GM12878 (cell line): ENCODE data around the gene YAE1. TPM values are rescaled to one million over a fixed set of nuclear protein-coding genes. Genes with fewer than 3 reads are reported as not detected.

Source experiments
- ATAC-seq: fragments of 200-7000 bp; cut with Tn5 transposase; 3 replicates; pipeline ENCODE4 v1.9.1; 2020; ENCODE audit warnings: mild to moderate bottlenecking, moderate library complexity
- BruUV-seq: library from RNA; stranded (reverse); fragments of 400-500 nt; replicated peaks from 2 replicates; lab custom pipeline; 2021; lab: Mats Ljungman, UMichigan
- CTCF ChIA-PET: fragments of 300-600 bp; sonication (Branson Sonifier 250); formaldehyde crosslinking; extraction: SDS; loops from one replicate; lab custom pipeline; 2021; ENCODE audit warnings: inconsistent platforms; lab: Yijun Ruan, JAX
- POLR2A ChIA-PET: fragments of 350-600 bp; formaldehyde crosslinking; extraction: SDS; loops from one replicate; lab custom pipeline; 2021; ENCODE audit warnings: inconsistent platforms; lab: Charles Lee
- RAD21 ChIA-PET: fragments of 300-600 bp; sonication (Branson Sonifier 250); formaldehyde crosslinking; loops from one replicate; lab custom pipeline; 2023; ENCODE audit warnings: antibody characterized with exemption; ENCODE audit not compliant: unreplicated experiment; lab: Charles Lee
- SMC1A ChIA-PET: fragments of 300-600 bp; sonication (Branson Sonifier 250); formaldehyde crosslinking; loops from one replicate; lab custom pipeline; 2023; ENCODE audit not compliant: unreplicated experiment, uncharacterized antibody; lab: Charles Lee
- DNase-seq: peaks from one replicate; pipeline ENCODE4 v3.0.0-alpha.2; 2011; ENCODE audit warnings: low read depth, low spot score
- FAIRE-seq: peaks from 3 replicates; lab custom pipeline; 2011; peaks lifted over from hg19 to GRCh38; lab: Jason Lieb, UNC
- H2AFZ ChIP-seq: 2 replicates; pipeline ENCODE4 v1.6.0; 2011; ENCODE audit warnings: low read depth, low read length, control low read depth; ENCODE audit not compliant: control insufficient read depth
- H3K27ac ChIP-seq: 2 replicates; pipeline ENCODE4 v1.5.1; 2011; ENCODE audit warnings: control low read depth; ENCODE audit not compliant: control insufficient read depth, insufficient read depth
- H3K27me3 ChIP-seq, 2 experiments: replicated peaks in 1 of 2; 2 replicates each; pipeline versions ENCODE4 v1.6.0 to v1.6.1; 2011; ENCODE audit warnings: low read length in 1 of 2; ENCODE audit not compliant: control insufficient read depth in 2 of 2, insufficient read depth in 2 of 2
- H3K36me3 ChIP-seq, 2 experiments: 2 replicates each; pipeline ENCODE4 v1.5.1; 2011; ENCODE audit warnings: low read length in 1 of 2; ENCODE audit not compliant: control insufficient read depth in 2 of 2, insufficient read depth in 2 of 2
- H3K4me1 ChIP-seq: 2 replicates; pipeline ENCODE4 v1.6.1; 2011; ENCODE audit warnings: mild to moderate bottlenecking, low read length, moderate library complexity, mixed read lengths; ENCODE audit not compliant: control insufficient read depth, insufficient read depth
- H3K4me2 ChIP-seq: 2 replicates; pipeline ENCODE4 v1.6.0; 2011; ENCODE audit warnings: control low read depth; ENCODE audit not compliant: control insufficient read depth, insufficient read depth
- H3K4me3 ChIP-seq: fragments of 200-600 bp; sonication (generic); 2 replicates; pipeline ENCODE4 v1.5.1; 2016
- H3K79me2 ChIP-seq: 2 replicates; pipeline ENCODE4 v1.6.0; 2011; ENCODE audit warnings: low read length; ENCODE audit not compliant: control insufficient read depth, insufficient read depth
- H3K9ac ChIP-seq: 2 replicates; pipeline ENCODE4 v1.8.0; 2011; ENCODE audit warnings: low read length, control low read depth, mixed read lengths; ENCODE audit not compliant: control insufficient read depth, insufficient read depth
- H3K9me3 ChIP-seq: replicated peaks from 3 replicates; pipeline ENCODE4 v1.5.1; 2011; ENCODE audit warnings: mild to moderate bottlenecking, low read length; ENCODE audit not compliant: control insufficient read depth, insufficient read depth
- H4K20me1 ChIP-seq: 2 replicates; pipeline ENCODE4 v1.6.0; 2011; ENCODE audit not compliant: control insufficient read depth, insufficient read depth
- ASH2L ChIP-seq: fragments of 300-600, 200-600 bp; sonication (generic); IDR thresholded peaks from 2 replicates; pipeline ENCODE4 v1.6.1; 2017; ENCODE audit warnings: low read depth, mild to moderate bottlenecking, borderline replicate concordance
- ATF7 ChIP-seq: fragments of 450-650 bp; IDR thresholded peaks from 2 replicates; pipeline ENCODE4 v1.6.1; 2016; ENCODE audit warnings: low read depth, mild to moderate bottlenecking
- CBFB ChIP-seq: IDR thresholded peaks from 2 replicates; pipeline ENCODE4 v1.6.1; 2016; ENCODE audit warnings: antibody characterized with exemption, low read depth
- CHD4 ChIP-seq: fragments of 200-600 bp; sonication (generic); IDR thresholded peaks from 2 replicates; pipeline ENCODE4 v1.6.1; 2016; ENCODE audit warnings: mild to moderate bottlenecking
- EED ChIP-seq: sonication (generic); IDR thresholded peaks from 2 replicates; pipeline ENCODE4 v1.6.1; 2016; ENCODE audit warnings: antibody characterized with exemption, low read depth
- MEF2B ChIP-seq: fragments of 450-650 bp; IDR thresholded peaks from 2 replicates; pipeline ENCODE4 v1.6.1; 2018; ENCODE audit warnings: mild to moderate bottlenecking, moderate library complexity; ENCODE audit not compliant: partially characterized antibody, poor library complexity, severe bottlenecking
- RBBP5 ChIP-seq: fragments of 200-600 bp; sonication (generic); conservative IDR thresholded peaks from 2 replicates; pipeline ENCODE4 v1.6.1; 2016
- SIN3A ChIP-seq: IDR thresholded peaks from 2 replicates; pipeline ENCODE4 v1.6.1; 2012; ENCODE audit warnings: low read depth, low read length, improper control_type of control experiment
- SIX5 ChIP-seq: IDR thresholded peaks from 2 replicates; pipeline ENCODE4 v1.6.1; 2011; ENCODE audit warnings: mild to moderate bottlenecking, low read depth, low read length, moderate library complexity; ENCODE audit not compliant: severe bottlenecking
- SMAD5 ChIP-seq: IDR thresholded peaks from 2 replicates; pipeline ENCODE4 v1.6.1; 2016; ENCODE audit warnings: antibody characterized with exemption, low read depth
- SMC3 ChIP-seq: IDR thresholded peaks from 2 replicates; pipeline ENCODE4 v1.6.1; 2011; ENCODE audit warnings: low read length, improper control_type of control experiment, borderline replicate concordance
- WGBS: methylation state at CpG from one replicate; pipeline ENCODE4 v1.1.6; 2016; ENCODE audit warnings: low lambda C conversion rate; ENCODE audit not compliant: insufficient replicate concordance, insufficient coverage; ENCODE audit errors: missing lambda C conversion rate; 5-methylcytosine and 5-hydroxymethylcytosine counted together
- in situ Hi-C: fragments of 300-500 bp; cut with MboI; formaldehyde crosslinking; loops from 9 replicates; pipeline ENCODE4 v1.14.3; 2018; ENCODE audit warnings: mixed read lengths
- intact Hi-C: fragments of 100-400 bp; cut with micrococcal nuclease; formaldehyde crosslinking; loops from one replicate; pipeline ENCODE4 v1.14.2; 2022; ENCODE audit not compliant: unreplicated experiment
- polyA plus RNA-seq, 11 experiments: library from polyadenylated mRNA; depleted of rRNA in 4 of 11; unstranded in 6 of 11; stranded (reverse) in 5 of 11; fragments of >200 nt; fragmentation: Nextera tagmentation in 4 of 11; fragmentation: Illumina TruSeq in 1 of 11; extraction: Ambion mirVana in 4 of 11; extraction: Trizol in 1 of 11; gene quantifications; 1 replicate in 1 of 11; 2 replicates in 10 of 11; pipeline versions ENCODE4 v1.2.1 to v1.2.3, GENCODE V29; 2011 to 2016; ENCODE audit warnings: inconsistent platforms in 2 of 11, missing spikeins in 2 of 11, low read depth in 1 of 11
- total RNA-seq, 4 experiments: library from RNA; depleted of rRNA in 3 of 4; stranded (reverse); fragments of >200 nt in 3 of 4; fragmentation: Illumina TruSeq in 1 of 4; extraction: Trizol in 1 of 4; gene quantifications; 2 replicates each; pipeline versions ENCODE4 v1.2.1 to v1.2.3, GENCODE V29; 2013 to 2021
- TF ChIP-seq, protein P1 (sequence below): fragments of 450-650 bp; IDR thresholded peaks from 2 replicates; pipeline ENCODE4 v1.6.1; 2017; ENCODE audit warnings: low read depth, mild to moderate bottlenecking, moderate library complexity

YAE1 gene
- total and polyA plus RNA-seq, 10 of the 15 experiments (the other 5 are each of a cell fraction or from before 2014, with no cell fraction given) = 13.5 to 35.8 (median 22.9) TPM

DNA sequence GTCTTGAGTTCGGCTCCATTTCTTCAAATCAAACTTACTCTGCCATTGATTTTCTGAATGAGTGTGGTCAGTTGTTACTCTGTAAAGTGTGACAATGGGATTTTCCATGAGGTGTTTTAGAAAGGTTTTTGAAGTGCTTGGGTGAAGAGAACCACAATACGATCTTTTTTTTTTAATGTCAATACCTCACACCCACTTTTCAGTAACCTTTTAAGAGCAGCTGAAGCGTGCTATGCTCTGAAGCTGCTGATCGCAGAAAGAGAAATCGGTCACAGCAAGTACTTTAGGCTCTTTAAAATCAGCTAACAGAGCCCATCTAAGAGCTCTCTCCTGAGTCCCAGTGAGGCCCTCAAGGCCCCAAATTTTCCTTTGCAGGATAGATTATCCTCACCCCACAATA is 34.4 kb upstream of the YAE1 start:
- no peaks in the 10 kb centered on the region for H3K9me3 ChIP-seq
- intact Hi-C loops (no loop called here), in situ Hi-C loops (no loop called here)
- BruUV-seq = no TSS peak
- H3K4me2 ChIP-seq = no peak overlapping the region
- WGBS = 29% methylated on average over 5 of the region's 5 CpGs
- H3K27me3 ChIP-seq = no peaks in the 10 kb centered on the region; a peak in 1 of 4 replicates
- H3K9ac ChIP-seq = no peak overlapping the region
- ATAC-seq (no peak), DNase-seq (no peak), FAIRE-seq (no peak)
- no peak overlapping the region for H3K4me3 ChIP-seq
- no peaks in the 10 kb centered on the region; the same call in 1 of the 2 replicates for H4K20me1 ChIP-seq
- H3K27ac ChIP-seq = no peak overlapping the region
- no peaks in the 10 kb centered on the region for H3K4me1 ChIP-seq
- RAD21 ChIA-PET = interaction anchor here (0.5 kb wide), 1 partner anchor 279 kb away, joined by 3 read pairs; no protein-coding TSS in a partner anchor
- H3K36me3 ChIP-seq = no peaks in the 10 kb centered on the region
- H3K79me2 ChIP-seq = no peaks in the 10 kb centered on the region
- POLR2A ChIA-PET = no interaction called here
- no peak overlapping the region for H2AFZ ChIP-seq
- TF ChIP-seq SIX5 (no peak), CHD4 (no peak), RBBP5 (no peak), SMAD5 (no peak), SIN3A (no peak), CBFB (no peak), ASH2L (no peak), EED (no peak), ATF7 (no peak), MEF2B (no peak), SMC3 (no peak)
- TF ChIP-seq, protein P1, sequence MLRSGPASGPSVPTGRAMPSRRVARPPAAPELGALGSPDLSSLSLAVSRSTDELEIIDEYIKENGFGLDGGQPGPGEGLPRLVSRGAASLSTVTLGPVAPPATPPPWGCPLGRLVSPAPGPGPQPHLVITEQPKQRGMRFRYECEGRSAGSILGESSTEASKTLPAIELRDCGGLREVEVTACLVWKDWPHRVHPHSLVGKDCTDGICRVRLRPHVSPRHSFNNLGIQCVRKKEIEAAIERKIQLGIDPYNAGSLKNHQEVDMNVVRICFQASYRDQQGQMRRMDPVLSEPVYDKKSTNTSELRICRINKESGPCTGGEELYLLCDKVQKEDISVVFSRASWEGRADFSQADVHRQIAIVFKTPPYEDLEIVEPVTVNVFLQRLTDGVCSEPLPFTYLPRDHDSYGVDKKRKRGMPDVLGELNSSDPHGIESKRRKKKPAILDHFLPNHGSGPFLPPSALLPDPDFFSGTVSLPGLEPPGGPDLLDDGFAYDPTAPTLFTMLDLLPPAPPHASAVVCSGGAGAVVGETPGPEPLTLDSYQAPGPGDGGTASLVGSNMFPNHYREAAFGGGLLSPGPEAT = no peak
- SMC1A ChIA-PET = no interaction called here
- CTCF ChIA-PET = no interaction called here
